SHP77 (cell line): Measurements from ENCODE around the gene SLC35E2B.

ENCODE experiments used
- DNase-seq, 2 experiments: peaks; one replicate each; lab custom pipeline; 2025; lab: John Stamatoyannopoulos, UW

Gene SLC35E2B

DNA sequence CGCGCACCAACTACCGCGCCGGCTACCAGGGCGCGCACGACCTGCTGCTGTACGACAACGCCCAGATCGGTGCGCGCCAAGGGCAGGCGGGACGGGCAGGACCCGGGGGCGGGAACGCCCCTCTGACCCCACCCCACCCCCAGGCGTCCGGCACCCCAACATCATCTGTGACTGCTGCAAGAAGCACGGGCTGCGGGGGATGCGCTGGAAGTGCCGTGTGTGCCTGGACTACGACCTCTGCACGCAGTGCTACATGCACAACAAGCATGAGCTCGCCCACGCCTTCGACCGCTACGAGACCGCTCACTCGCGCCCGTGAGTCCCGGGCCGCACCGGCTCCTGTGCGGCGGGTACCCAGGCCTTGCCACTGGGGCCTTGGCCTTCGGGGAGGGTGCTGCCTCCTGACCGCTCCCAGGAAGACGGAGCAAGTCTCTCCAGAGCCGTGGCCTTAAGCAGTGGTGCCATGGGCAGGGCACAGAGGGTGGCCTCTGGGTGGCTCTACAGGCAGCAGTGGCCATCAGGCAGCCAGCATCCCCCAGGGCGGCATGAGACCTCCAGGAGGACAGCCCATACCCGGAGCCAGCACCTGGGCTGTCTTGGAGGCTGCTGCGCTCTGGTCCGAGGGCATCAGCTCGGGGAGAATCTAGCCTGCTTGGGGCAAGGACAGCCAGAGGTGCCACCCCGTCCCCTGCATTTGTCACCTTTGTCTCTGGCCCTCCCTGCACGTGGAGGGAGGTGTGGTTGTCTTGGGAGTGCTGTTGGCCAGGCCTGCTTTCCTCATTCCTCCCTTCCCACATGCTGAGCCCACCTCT lies 68.8 kb downstream of the SLC35E2B start:
- DNase-seq, result no peak

DNA sequence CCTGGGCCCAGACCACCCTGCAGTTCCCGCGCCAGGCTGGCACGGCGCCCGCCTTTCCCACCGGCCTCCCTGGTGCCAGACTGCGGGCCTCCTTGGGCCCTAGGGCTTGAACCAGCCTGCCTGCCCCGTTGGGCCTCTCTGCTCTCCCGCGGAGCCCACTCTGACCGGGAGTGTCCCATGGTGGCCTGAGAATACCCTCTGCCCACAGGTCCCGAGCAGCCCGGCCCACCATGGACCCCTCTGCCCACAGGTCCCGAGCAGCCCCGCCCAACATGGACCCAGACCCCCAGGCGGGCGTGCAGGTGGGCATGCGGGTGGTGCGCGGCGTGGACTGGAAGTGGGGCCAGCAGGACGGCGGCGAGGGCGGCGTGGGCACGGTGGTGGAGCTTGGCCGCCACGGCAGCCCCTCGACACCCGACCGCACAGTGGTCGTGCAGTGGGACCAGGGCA lies 69.4 kb downstream of the SLC35E2B start:
- no peak for DNase-seq

DNA sequence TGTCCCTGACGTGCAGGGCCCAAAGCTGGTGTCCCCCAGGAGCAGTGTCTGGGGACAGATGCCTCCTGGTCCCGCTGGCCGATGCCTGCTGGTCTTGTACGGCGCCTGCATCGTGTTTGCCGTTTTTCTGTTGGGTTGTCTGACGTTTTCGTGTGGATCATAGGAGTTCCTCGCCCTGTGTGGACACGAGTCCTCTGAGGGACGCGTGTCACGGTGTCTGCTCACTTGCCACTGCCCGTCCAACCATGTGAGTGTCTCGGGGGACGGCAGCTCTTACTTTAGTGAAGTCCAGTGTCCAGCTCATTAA lies 69.9 kb downstream of the SLC35E2B start:
- no peak for DNase-seq

DNA sequence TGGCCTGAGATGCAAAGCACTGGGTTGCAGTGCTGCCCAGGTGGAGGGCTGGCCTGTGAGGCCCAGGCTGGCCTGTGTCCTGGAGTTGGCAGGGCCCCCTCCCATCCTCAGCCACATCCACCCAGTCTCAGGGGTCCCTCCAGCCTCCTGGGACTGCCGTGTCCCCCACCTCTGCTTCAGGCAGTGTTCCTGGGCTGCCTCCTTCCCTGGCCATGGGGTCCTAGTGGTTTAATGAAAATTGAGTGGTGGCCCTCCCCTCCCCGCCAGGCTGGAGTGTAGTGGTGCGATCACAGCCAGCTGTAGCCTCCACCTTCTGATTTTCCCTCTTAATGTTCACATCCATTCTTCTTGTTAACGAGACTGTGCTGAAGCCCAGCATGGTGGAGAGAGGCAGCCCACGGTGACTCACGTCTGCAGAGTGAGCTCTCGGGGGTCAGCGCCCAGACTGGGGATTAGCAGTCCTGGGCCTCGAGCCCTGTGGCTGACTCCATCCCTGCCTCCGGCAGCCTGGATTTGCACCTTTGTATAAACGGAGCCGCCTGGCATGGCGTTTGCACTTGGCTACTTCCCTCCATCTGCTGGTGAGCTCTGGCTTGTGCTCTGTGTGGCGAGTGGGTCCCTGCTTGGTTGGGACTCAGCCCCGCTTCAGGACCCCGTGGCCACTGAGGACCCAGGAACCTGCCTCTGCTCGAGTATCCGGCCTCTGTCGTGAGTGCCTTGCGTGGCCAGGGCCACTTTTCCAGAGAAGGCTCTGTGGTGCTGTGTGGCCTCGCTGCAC lies 70.4 kb downstream of the SLC35E2B start:
- DNase-seq, result no peak

DNA sequence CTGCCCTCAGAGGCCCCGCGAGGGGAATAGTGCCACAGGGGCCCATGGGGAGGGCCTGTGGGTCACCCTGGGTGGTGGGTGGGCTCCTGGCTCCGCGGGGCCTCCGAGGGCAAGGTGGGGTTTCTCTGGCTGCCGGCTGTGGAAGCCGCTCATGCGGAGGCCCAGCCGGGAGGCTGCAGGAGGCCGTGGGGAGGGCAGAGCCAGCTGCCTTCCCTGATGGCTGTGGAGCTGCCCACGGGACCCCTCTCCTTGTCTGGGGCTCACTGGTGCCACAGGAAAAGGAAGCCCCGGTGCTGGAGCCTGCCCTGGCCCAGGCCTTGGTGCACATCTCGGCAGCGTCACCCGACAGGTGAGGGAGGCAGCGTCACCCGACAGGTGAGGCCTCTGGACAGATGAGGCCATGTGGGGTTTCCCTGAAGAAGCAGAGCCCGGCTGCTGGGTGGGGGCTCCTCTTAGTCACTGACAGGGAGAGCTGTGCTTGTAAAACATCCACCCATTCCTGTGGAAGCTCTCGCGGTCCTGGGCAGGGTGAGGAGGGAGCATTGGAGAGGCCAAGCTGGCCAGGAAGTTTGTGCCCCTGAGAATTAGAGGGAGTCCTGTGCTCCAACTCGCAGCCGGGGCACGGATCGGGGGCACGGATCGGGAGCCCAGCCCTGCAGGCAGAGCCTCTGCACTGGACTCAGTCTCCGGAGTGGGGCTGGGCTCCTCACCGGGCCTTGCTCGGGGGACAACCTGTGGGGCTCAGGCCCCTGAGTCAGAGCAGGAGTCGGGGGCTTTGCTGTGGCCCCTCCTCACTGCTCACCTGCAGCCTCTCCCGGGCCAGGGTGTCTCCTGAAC lies 71.2 kb downstream of the SLC35E2B start:
- no peak for DNase-seq

DNA sequence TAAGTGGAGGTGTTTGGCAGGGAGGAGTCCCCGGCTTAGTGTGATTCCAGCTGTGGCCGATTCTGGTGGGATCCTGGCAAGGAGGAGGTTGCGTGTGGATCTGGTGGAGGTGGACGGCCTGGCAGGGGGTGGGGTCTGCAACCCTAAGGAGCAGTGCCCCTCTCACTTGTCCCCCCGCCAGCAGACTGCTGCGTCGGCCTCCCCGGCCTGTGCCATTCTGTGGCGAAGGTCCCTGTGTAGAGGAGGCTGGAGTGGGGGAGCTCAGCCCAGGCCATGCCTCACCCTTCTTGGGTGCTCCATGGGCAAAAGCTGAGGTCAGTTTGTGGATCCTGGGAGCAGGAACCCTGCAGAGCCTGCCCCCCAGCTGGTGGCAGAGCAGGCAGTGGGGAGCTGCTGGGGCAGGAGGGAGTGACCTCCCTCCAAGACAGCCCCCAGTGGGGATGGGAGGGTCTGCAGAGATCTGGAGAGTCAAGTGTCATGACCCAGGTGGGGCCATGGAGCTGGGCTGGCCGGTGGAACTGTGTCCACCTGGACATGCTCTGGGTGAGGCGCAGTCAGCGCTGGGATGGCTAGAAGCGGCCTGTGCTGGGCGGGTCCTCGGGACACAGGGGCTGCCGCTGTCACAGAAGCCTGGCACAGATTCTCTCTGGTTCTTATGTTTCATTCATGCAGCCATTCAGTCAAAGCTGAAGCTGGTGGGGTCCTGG lies 72.0 kb downstream of the SLC35E2B start:
- DNase-seq, result no peak

DNA sequence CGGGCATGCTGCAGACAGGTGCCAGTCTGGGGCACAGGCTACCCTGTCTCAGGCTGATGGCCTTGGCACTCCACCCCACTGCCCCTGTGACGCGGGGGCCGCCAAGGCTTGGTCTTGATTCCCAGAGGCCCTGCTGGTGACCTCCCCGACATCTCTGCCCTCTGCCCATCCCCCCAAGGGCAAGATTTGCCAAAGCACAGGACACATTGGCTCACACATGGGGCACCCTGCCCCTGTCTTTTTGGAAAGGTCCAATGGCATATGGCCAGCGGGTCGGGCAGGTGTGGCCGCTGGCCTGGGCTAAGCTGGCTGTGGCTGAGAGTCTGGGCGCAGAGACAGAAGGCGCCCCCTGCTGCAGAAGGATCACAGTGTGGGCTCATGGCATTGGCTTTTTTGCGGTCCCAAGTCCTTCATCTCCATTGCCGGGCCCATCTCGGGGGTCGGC lies 72.7 kb downstream of the SLC35E2B start:
- no peak for DNase-seq

DNA sequence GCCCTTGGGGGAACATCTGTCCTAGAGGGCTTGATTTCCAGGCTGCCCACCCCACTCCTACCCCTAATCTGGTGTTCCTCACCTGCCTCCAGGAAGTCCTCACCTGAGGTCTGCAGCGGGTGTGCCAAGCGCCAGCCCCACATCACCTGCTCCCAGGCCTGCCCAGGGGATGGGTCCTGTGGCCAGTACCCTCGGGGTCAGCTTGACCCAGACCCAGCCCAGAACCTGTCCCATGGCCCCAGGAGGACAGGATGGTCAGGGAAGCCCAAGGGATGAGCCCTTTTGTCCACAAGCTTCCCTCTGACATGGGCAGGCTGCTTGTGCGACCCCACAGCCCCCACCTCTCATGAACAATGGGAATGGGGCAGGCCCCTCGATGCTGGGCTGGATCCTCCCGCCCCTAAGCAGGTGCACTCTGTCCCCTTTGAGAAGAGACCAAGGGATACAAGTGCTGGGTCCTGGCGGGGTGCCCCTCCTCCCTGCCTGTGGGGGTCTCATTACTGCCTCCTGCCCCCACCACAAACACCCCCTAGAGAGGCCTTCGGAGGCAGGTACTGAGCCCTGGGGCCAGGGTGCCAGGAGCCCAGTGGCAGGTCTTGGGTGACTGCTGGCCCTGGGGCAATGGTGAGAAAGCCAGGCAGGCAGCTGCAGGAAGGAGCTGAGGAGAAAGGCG lies 74.1 kb downstream of the SLC35E2B start:
- DNase-seq, result no peak

DNA sequence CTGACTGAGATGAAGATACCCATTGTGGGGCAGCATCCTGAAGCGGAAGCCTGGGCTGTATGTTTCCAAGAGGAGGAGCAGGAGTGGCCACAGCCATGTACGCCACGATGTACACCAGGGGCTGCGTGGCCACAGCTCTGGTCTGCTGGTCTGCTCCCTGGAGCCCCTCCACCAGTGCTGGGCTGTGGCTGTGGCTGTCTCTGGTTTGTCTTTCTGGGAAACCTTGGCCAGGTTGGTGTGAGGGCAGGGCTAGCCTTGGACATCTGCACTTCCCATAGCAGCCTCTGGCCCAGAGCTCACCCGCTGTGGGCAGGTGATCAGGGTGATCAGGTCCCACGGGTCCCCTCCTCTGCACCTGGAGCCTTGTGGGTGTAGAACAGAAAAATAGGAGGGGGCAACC lies 74.7 kb downstream of the SLC35E2B start:
- no peak for DNase-seq

DNA sequence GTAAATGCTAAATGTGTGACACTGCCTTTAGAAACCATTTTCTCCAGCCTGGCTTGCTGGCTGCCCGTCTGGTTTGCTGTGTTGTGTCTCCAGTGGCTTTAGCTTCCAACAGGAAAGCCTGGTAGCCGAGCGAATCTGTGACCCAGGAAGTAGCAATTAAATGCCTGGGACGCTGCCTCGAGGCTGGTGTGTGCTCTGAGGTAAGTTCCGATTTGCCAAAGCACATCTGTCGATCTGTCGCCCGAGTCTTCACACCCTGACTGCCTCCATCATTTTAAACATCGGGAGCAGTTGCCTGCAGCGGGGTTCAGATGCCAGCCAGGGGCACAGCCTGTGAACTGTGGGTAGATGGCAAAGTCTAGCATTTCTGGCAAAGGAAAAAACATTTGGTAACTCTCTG lies 75.1 kb downstream of the SLC35E2B start:
- no peak for DNase-seq

DNA sequence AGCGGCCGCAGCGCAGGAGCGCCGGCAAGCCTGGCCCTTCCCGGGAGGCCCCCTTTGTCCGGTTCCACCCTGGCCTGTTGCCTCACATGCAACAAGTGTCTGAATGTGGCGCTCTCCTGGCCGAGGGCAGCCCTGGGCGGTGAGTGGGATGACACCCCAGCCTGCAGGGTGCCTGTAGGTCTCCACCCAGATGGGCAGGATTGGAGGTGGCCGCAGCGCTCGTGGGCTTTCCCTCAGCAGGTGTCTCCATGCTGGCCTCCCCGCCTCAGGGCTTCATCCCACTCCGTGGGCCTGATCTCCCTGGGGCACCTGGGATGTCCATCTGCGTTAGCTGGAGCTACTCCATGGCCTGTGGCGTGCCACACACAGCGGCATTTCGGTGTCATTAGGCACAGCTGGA lies 75.8 kb downstream of the SLC35E2B start:
- no peak for DNase-seq

DNA sequence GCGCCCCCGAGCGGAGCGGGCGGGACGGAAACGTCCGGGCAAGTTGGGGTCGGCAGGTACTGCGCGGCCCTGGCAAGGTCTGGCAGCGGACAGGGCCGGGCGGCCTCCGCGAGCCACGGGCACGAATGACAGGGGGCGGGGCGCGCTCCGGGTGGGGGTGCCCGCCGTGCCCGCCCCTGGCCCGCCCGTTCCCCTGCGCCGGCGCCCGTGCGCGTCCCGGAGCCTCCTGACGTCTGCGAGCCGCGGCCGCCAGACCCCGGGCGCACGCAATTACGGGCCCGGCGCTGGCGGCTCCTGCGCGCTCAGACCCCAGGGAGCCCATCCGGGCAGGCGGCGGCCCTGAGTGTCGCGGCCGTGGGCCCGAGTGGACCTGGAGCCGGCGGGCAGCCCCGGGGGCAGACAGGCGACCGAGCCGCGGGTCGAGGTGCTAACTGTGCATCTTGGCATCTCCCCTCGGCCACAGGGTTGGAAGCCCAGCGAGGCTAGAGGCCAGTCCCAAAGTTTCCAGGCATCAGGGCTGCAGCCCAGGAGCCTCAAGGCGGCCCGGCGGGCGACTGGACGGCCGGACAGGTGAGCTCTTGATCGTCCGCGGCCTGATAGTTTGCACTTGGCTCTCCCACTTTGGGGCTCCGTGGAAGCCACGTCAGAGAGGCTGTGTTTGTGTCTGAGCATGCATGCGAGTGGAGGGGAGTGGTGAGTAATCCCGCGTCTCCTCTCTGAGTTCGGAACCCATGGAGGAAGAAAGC lies 76.4 kb downstream of the SLC35E2B start:
- DNase-seq, result no peak

DNA sequence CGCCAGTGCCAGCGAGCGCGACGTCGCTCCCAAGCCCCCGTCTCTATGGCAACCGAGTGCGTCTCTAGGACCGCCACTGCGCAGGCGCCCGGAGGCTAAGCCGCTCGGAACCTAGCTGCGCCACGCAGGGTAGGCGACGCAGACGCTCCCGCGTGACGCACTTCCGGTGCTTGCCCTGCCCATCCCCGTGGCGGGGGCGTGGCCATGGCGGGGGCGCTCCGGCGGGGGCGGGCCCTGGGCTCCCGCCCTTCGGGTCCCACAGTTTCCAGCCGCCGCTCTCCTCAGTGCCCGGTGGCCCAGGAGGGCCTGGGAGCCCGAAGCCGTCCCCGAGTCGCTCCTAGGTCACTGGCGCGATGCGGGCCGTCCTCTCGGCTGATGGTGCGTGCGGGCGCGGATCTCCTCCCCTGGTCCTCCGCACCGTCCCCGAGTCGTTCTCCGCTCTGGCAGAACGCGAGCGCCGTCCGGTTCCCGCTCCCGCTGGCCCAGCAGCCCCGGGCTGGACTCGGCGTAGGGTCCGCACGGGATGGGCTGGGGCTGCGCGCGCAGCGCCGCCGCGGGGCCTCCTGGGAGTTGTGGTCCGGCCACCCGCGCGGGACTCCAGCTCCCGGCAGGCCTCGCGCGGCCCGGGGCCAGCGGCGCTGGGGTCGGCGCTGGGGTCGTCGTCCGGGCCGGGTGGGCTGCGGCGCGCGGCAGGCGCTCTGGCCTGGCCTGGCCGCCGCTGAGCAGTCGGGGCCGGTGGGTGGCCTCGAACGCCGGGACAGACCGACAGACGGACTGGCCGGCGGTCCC lies 77.1 kb downstream of the SLC35E2B start, which contains the start of gene MIB2:
MIB2 (plus strand) TSS at position 245 of the 789 bp plus-strand sequence. CDS start 7,953 bp downstream, outside the sequence.
- peak; percentile 92 to 96 for DNase-seq

DNA sequence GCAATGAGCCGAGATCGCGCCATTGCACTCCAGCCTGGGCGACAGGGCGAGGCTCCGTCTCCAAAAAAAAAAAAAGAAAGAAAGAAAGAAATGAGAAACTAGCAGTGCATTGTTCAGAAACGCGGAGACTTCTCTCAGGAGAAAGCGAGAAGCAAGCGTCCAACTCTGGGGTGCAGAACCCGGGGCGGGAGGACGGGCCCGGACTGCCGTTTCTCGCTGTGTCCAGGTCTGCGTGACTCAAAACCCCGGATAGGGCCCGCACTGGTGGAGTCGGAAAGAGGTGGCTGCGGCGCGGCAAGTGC lies 77.7 kb downstream of the SLC35E2B start:
- DNase-seq, result no peak

DNA sequence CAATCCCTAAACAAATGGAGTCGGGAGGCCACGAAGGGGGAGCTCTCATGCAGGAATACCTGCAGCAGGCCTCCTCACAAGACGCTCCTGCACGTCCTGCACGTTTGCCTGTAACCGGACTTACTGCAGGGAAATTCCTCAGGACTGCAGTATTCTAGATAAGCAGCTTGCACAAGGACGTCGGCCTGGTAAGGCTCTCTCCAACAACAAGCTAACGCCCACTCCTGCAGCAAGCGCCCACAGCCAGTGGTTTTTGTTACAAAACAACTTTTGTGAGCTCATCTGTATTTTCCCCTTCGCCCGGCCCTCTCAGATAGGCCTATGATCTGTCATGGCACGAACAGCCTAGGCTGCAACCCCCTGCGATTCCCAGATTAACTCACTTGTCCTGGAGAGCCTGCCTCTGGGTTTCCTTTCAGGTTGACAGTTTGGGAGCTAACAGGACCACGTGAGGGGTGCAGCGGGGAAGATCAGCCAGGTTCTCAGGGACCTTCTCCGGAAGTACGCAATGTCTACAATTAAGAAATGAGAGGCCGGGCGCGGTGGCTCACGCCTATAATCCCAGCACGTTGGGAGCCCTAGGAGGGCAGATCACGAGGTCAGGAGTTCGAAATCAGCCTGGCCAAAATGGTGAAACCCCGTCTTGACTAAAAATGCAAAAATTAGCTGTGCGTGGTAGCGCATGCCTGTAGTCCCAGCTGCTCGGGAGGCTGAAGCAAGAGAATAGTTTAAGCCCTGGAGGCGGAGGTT lies 78.2 kb downstream of the SLC35E2B start:
- peak in 1 of 2 experiments; percentile 32 for DNase-seq

DNA sequence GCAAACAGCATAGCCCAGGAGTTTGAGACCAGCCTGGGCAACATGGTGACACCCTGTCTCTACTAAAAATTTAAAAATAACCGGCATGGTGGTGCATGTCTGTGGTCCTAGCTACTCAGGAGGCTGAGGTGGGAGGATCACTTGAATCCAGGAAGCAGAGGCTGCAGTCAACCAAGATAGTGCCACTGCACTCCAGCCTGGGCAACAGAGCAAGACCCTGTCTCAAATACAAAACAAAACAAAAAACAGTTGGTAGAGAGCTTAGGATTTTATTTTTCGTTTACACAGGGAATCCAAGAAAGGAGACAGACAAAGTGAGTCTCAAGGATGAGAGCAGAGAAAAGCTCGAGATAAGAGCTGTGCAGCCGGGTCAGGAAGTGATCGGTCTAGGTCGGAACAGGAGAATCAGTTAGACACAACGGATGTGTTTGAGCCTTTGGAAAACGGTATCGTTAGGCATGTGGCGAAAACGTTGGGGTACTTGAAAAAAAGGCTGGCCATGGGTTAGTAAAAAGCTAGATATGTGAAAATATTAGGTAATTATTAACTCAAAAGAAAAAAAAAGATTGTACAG lies 79.0 kb downstream of the SLC35E2B start:
- DNase-seq, result no peak

DNA sequence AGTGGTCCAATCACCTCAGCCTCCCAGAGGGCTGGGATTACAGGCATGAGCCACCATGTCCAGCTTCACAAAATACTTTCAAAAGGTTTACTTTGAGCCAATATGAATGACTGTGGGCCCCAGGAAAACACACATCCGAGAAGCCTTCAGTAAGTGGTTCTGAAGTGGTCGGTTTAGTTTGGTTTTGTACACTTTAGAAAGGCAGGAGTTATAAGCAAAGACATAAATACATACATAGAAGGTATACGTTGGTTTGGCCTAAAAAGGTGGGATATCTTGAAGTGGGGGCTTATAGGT lies 80.5 kb downstream of the SLC35E2B start:
- DNase-seq, result no peak

DNA sequence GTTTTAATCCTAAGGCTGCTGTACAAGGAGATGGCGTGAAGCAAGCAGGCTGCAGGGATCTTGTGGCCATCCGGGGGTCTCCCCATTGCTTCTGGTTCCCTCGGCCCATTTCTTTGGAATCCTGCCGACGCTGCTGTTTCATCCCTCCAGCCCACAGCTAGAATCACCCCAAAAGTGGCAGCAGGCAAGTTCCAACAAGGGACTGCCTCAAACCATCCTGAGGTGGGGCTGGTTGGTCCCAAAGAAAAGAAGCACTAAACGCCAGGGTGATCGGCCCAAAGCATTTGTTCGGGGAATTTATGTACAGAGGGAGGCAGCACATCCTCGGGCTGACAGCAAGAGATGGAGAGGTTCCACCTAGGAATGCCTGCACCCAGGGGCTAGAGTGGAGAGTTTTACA lies 81.8 kb downstream of the SLC35E2B start:
- DNase-seq, result no peak
